Stimulated activated CD8-positive, alpha-beta memory T cell treated with anti-CD3 and anti-CD28 coated beads, Interleukin-7, amount 100 ng/mL, for 1 hour (primary cell): ENCODE data around the gene ADRA2B.

Experiments used
- DNase-seq, 2 donors: peaks; one replicate each; pipeline ENCODE4 v3.0.0-alpha.2; 2020; ENCODE audit warnings: low read depth in 2 of 2

The ADRA2B gene

DNA sequence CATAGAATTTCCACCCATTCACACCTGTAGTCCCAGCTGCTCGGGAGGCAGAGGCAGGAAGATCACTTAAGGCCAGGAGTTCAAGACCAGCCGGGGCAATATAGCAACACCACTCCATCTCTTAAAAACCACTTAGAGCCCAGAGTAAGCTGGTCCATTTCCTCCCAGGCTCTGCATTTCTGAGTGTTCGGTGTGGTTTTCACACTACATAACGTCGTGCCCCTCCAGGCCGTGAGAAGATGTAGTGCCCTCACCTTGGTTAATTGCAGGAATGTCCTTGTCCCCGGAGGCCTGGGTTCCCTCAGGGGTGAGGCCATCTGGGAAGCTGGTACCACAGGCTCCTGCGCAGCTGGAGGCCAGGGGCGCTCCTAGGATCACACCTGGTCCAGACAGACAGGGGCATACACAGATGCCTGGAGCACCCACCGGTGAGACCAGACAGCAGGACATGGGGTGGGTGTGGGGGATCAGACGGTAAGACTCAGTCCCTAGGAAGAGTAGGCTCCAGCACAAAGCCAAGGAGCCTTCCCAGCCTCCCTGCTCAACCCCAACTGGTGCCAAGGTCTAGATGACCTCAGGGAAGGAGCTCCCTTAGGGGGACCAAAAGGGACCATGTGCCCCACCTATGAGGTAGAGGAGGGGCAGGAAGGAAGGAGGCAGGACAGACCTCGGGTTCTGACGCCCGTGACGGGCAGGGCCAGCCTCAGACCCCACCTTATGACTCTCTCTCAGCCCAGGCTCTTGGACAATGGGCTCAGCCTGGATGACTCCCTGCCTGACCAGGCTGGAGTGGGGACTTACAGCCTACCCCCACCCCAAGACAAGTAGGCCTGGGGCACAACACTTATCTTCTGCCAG is 21.2 kb upstream of the ADRA2B start:
- DNase-seq: no peak

GRCh38 chr2:96136129-96136720 is 19.9 kb upstream of the ADRA2B start:
- DNase-seq: no peak

DNA sequence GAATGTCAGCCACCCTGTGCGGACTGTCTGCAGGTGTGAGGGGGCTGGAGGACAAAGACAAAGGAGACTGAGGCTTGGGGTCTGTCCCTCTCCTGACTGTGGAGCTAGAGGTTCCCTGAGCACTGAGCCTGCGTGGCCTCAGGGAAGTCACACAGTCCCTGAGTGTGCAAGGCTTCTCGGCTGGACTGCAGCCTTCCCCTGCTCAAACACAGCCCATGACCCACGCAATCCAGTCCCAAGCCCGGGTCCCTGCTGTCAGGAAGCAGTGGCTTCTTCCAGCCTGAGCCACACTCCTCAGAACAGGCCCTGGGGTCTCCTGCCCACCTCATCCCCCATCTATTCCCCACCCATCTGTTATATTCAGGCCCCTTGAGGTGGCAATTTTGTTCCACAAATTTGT is 19.2 kb upstream of the ADRA2B start:
- DNase-seq: no peak

- DNase-seq: no peak
Observed at GRCh38 chr2:96135171-96135570, 18.8 kb upstream of the ADRA2B start.

- DNase-seq: no peak
Observed at GRCh38 chr2:96134421-96134820, 18.1 kb upstream of the ADRA2B start.

DNA sequence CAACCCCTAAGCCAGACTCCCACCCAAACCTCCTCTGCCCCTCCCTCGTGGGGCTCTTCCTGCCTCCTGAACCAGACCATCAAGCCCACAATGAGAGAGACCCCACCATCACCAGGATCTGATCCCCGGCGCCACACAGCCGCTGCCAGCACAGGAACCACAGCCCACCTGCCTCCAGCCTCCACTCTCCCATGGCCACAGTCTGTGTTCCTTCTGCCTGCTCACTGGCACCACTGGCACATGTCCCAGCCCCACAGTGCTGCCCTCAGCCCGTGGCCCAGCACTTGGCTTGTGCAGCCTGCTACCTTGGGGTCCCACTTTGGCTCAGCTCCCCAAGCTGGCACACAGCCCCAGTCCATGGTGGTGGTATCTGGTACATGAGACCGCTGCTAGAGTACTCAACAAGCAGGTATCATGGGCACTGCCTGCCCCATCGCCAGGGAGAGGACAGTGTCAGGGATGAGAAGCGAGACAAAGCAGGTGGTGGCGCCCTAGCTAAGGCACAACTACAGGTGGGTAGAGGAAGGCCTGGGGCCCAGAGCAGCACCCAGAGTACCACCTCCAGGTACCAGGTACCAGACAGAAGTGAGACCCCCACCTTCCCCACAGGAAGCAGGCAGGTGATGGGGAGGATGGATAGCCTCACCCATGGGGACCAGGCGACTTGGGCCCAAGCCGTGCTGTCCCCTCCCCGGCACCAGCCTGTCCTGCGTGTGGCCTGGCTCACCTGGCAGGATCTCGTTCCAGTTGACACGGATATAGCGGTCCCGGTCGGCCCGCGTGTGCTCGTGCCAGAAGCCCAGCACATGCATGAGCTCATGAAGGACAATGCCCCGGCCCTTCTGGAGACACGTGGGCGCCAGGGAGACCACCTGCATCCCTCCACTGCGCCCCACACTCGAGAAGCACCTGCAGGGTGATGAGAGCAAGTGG is 15.7 kb upstream of the ADRA2B start:
- no peak for DNase-seq

GRCh38 chr2:96131152-96131812 is 14.9 kb upstream of the ADRA2B start:
- DNase-seq: no peak

- DNase-seq: no peak
Observed at GRCh38 chr2:96130483-96130882, 14.1 kb upstream of the ADRA2B start.

DNA sequence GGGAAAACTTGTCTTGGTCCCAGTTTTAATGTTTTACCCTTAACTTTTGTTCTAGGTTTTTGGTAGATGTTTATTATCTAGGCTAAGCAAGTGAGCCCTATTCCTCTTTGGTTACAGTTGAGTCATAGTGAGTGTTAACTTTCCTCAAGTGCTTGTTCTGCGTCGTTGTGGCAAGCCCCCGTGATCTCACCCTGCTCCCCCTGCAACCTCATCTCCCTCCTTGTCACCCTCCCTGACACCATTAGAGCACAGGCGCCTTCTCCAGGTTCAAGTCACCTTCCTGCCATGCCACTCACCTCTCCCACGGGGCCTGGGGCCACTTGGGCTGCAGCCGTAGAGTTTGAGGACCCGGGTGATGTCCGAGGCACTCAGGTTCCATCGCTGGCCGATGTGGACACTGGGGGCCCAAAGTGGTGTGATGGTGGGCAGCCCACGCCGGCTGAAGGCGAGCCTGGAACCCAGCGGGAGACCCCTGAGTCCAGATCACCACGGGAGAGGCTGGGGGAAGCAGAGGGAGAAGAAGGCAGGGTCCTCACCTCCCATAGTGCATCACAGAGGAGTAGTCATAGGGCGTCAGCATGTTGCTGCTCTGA is 13.3 kb upstream of the ADRA2B start:
- DNase-seq: no peak

DNA sequence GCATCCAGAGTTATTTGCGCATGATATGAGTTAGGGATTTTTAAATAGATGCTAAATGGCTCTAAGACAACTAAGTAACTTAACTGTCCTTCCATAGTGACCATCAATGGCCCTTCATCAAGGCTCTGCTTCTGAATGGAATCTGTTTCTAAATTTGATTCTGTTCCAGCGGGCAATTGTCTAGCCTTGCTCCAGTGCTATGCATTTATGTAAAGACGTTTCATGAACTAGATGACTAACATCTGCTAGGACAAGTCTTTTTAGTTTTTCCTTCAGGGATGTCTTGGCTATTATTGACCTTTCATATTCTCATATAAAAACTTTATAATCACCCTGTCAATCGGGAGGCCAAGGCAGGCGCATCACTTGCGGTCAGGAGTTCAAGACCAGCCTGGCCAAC is 12.1 kb upstream of the ADRA2B start:
- no peak for DNase-seq

DNA sequence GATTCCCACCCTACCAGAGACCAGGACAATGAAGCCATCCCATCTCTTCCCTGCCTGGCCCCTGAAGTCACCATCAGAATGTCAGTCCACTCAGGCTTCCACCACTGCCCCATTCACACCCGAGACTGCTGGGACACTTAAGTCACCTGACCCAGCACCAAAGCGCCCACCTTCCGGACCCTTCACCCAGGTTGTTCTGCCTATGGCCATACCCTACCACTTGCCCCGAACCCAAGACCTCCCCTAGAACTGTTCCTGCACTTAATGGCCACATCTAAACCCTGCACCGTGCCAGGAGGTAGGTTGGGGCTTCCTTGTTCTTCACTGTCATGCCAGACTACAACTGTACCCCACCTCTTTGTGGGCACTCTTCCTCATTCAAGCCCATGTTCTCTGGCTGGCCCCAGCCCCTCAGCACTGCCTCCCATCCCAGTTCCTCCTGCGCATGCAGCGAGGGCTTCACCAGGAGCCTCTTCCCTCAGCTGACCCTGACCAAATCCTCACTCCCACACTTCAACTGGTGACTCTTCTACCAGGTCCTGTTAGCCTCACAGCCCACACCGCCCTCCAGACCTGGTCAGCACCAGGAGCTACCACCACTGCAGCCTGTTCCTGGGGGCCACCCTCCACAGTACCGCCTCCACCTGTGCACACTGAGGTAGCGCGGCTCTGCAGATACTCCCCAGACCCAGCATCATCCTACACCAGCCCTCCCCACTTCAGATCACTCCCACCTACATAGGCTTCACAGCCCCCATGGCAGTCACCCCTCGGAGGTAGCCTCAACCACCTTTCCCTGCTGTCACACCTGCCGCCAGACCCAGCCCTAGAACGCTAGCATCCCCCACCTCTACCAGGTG is 8.3 kb upstream of the ADRA2B start:
- DNase-seq: no peak

- DNase-seq: no peak
Observed at GRCh38 chr2:96123936-96124335, 7.6 kb upstream of the ADRA2B start.

DNA sequence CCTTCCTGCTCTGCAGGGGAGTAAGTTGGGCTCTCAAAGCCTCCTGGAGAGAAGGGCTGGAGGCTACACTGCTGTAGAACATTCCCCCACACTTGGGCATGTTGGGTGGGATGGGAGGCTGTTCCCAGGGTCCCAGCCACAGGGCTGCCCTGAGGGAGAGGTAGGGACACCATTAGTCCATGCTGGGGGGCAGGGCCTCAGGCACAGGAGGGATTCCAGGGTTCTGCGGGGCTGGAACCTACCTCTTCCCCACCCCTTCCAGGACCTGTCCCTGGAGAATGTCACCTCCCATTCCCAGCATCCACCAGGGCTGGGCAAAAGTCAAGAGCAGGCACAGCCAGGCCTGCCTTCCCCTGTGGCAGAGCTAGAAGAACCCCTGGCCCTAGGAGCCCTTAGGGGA is 6.9 kb upstream of the ADRA2B start:
- no peak for DNase-seq

- DNase-seq: no peak
Observed at GRCh38 chr2:96122391-96122790, 6.0 kb upstream of the ADRA2B start.

DNA sequence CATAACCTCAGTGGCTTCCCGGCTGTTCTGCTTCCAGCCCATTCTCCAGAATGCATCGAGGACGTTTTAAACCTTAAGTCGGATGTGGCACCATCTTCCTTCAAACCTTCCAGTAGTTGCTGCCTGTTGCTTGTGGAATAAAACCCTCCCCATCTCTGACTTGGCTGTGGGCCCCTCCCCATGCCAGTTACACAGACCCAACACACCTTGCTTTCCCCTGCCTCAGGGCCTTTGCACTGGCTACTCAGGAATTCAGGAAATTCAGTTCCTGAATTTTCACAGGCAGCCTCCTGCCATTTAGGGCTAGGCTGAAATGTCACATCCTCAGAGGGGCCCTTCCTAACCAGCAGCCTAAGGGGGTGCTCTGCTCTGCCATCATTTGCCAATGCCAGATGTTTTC is 5.0 kb upstream of the ADRA2B start:
- no peak for DNase-seq

DNA sequence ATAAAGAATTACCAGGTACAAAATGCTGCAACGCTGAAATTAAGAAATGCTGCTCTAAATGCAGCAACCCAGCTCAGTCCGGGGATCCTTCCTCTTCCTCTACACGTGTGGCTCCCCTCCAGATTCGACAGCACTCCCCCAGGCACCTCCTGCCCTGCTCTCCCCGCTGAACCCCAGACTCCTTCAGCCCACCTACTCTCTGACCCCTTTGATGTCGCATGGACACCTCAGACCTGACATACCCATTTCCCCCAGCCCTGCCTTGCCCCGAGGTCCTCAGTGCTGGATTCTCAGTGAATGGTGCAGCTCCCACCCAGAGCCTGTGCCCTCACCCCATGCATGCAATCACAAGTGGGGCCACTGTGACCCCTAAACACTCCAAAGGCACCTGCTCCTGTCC is 4.6 kb upstream of the ADRA2B start:
- no peak for DNase-seq

GRCh38 chr2:96120091-96120720 is 3.8 kb upstream of the ADRA2B start:
- DNase-seq: no peak

DNA sequence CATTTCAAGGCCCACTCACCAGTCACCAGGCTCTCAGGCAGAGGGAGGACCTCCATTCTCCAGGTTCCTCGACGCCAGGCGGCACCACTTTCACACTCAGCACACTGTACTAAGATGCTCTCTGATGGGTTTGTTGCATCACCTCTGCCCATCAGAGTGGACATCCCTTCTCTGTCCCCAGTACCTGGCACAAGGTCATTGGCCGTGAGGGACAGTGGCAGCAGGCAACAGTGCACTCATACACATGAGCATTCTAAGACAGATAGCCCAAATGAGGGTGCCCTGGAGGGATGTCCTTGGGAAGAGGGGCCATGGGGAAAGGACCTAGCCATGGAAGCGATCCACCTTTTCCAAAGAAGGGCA is 3.0 kb upstream of the ADRA2B start:
- DNase-seq: no peak

DNA sequence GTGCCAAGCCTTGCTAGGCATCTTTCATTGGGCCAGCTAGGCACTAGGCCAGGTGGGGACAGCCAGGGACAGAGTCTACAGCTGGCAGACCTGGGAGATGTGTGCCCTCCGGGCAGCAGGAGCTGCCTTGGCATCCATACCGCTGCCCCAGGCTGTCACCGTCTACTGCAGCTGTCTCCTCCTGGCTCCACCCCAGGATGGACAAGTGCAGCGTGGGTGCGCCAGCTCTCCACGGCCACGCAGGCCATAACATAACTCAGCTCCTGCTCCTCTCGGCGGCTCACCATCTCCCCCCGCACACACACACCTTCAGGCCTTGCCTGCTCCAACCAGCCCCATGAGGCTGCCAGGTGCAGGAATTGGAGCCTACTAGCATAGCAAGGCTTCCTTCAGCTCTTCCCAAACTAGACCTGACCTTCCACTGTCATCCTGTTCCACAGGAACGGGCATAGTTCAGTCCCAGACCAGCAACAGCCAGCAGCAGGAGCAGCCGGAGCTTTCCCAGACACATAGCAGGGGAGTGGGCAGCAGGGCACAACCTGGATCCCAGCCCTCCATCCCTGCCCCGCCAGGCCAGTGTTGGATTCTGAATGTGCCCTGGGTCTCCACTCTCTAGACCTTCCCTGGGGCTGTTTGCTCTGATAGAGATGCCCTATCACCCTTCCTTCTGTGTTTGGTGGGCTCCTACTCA is 2.5 kb upstream of the ADRA2B start:
- DNase-seq: no peak
